OCI-LY7 (cell line): ENCODE results near the gene KRTAP11-1. TPM values are rescaled to one million over a fixed set of nuclear protein-coding genes. Genes with fewer than 3 reads are reported as not detected.

Experiments used
- Bru-seq: library from RNA; stranded (reverse); fragments of 400-500 nt; gene quantifications from one replicate; lab custom pipeline; 2021; lab: Mats Ljungman, UMichigan
- BruChase-seq, 2 experiments: library from RNA; stranded (reverse); fragments of 400-500 nt; gene quantifications; one replicate each; lab custom pipeline; 2021; lab: Mats Ljungman, UMichigan
- BruUV-seq: library from RNA; stranded (reverse); fragments of 400-500 nt; replicated peaks from 2 replicates; lab custom pipeline; 2021; lab: Mats Ljungman, UMichigan
- CTCF ChIA-PET: fragments of 300-600 bp; sonication (Branson Sonifier 250); formaldehyde crosslinking; loops from one replicate; lab custom pipeline; 2022; ENCODE audit warnings: antibody characterized with exemption; ENCODE audit not compliant: unreplicated experiment; lab: Charles Lee
- POLR2A ChIA-PET: fragments of 300-600 bp; sonication (Branson Sonifier 250); formaldehyde crosslinking; loops from one replicate; lab custom pipeline; 2022; ENCODE audit warnings: antibody characterized with exemption; lab: Charles Lee
- DNase-seq: peaks from one replicate; pipeline ENCODE4 v3.0.0-alpha.2; 2015; ENCODE audit warnings: low spot score
- H2AFZ ChIP-seq: fragments of 200-600 bp; sonication (generic), shearing (Covaris generic); 2 replicates; pipeline ENCODE4 v1.6.1; 2014; ENCODE audit warnings: mild to moderate bottlenecking, antibody characterized with exemption, low read length, moderate library complexity
- H3K27ac ChIP-seq: fragments of 200-600 bp; sonication (generic); 2 replicates; pipeline ENCODE4 v1.5.1; 2014; ENCODE audit warnings: mixed run types, low read depth, mild to moderate bottlenecking, moderate library complexity, low read length, inconsistent platforms; ENCODE audit not compliant: poor library complexity, severe bottlenecking
- H3K36me3 ChIP-seq: fragments of 200-600 bp; sonication (generic); 2 replicates; pipeline ENCODE4 v1.6.1; 2014; ENCODE audit warnings: mild to moderate bottlenecking, antibody characterized with exemption, low read length, moderate library complexity, mixed read lengths; ENCODE audit not compliant: insufficient read depth
- H3K4me1 ChIP-seq: fragments of 200-600 bp; sonication (generic); 2 replicates; pipeline ENCODE4 v1.5.1; 2014; ENCODE audit warnings: mild to moderate bottlenecking, low read length; ENCODE audit not compliant: insufficient read depth, poor library complexity, severe bottlenecking
- H3K4me2 ChIP-seq: fragments of 200-600 bp; sonication (generic); 2 replicates; pipeline ENCODE4 v1.6.1; 2014; ENCODE audit warnings: mild to moderate bottlenecking, low read length
- H3K4me3 ChIP-seq: fragments of 200-600 bp; sonication (generic); 2 replicates; pipeline ENCODE4 v1.5.1; 2014; ENCODE audit warnings: mild to moderate bottlenecking, low read depth, low read length; ENCODE audit not compliant: poor library complexity, severe bottlenecking
- H3K79me2 ChIP-seq: fragments of 200-600 bp; sonication (generic); 2 replicates; pipeline ENCODE4 v1.6.1; 2016; ENCODE audit warnings: low read depth, mild to moderate bottlenecking, low read length, moderate library complexity, mixed read lengths; ENCODE audit not compliant: insufficient read depth
- H3K9me2 ChIP-seq: fragments of 200-600 bp; sonication (generic); 2 replicates; pipeline ENCODE4 v1.6.1; 2016; ENCODE audit warnings: mild to moderate bottlenecking, low read length, mixed read lengths; ENCODE audit not compliant: insufficient read depth
- H3K9me3 ChIP-seq: fragments of 200-600 bp; sonication (generic); 2 replicates; pipeline ENCODE4 v1.6.1; 2014; ENCODE audit warnings: mild to moderate bottlenecking, mixed run types, low read length, mixed read lengths
- H4K20me1 ChIP-seq: fragments of 200-600 bp; sonication (generic); 2 replicates; pipeline ENCODE4 v1.6.1; 2014; ENCODE audit warnings: mild to moderate bottlenecking, antibody characterized with exemption, low read length, moderate library complexity, mixed read lengths; ENCODE audit not compliant: insufficient read depth
- EZH2phosphoT487 ChIP-seq: fragments of 200-600 bp; sonication (generic); IDR thresholded peaks from 2 replicates; pipeline ENCODE4 v1.6.1; 2018; ENCODE audit warnings: low read depth, borderline replicate concordance, mild to moderate bottlenecking, mixed run types, antibody characterized with exemption, low read length, moderate library complexity, mixed read lengths
- intact Hi-C: fragments of 100-400 bp; cut with micrococcal nuclease; formaldehyde crosslinking; loops from one replicate; pipeline ENCODE4 v1.10.0; 2022; ENCODE audit not compliant: unreplicated experiment
- long read RNA-seq: library from polyadenylated mRNA; stranded (forward); transcript quantifications from one replicate; pipeline ENCODE4 v2.0.0, GENCODE V29; 2022
- total RNA-seq, 2 experiments: library from RNA; depleted of rRNA in 1 of 2; stranded (reverse); fragments of >200 nt in 1 of 2; shearing (Covaris generic) in 1 of 2; gene quantifications; 2 replicates each; pipeline ENCODE4 v1.2.3, GENCODE V29; 2014 to 2022
- TF ChIP-seq, protein P1 (sequence below): fragments of 200-600 bp; sonication (generic); conservative IDR thresholded peaks from 2 replicates; pipeline ENCODE4 v1.5.1; 2014; ENCODE audit warnings: mild to moderate bottlenecking, antibody characterized with exemption, low read length, moderate library complexity, mixed read lengths

Gene KRTAP11-1
- total RNA-seq (2014; rRNA removed; shearing (Covaris generic)) (not detected in 2 replicates), total RNA-seq (2022) (not detected in 2 replicates), Bru-seq, nascent RNA (not detected), BruChase-seq, experiment 1, labeled RNA remaining after a 6-hour chase (not detected), BruChase-seq, experiment 2, labeled RNA remaining after a 2-hour chase (not detected)
- long read RNA-seq, result 0 reads

DNA sequence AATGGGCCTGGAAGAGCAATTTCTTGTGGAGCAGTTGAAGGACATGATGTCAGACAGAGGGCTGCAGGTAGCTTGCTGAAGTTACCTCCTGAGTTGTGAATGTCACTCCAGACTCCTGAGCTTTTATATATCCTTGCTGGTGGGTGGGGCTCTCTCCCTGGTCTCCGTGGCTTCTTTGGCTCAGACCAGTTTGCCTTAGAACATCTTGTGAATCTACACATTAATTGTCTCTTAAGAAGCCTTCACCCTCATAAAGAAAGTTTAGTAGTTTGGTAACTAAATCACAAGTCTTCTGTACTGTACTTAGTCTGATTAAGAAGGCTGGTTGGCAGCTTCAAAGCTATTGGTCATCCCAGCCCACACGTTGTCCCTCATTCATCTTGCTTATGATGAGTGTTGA is at the start of gene KRTAP11-1:
TSS of gene KRTAP11-1 (minus strand) at position 101 of the 400 bp plus-strand sequence. CDS start at position 45, 56 bp downstream.
- Histone ChIP-seq H3K9me3 (no peaks in the 10 kb centered on the region), H3K36me3 (no peaks in the 10 kb centered on the region), H4K20me1 (no peaks in the 10 kb centered on the region), H3K4me3 (no peak within 1 kb of the TSS), H3K9me2 (no peaks in the 10 kb centered on the region), H2AFZ (no peak within 1 kb of the TSS), H3K4me1 (no peaks in the 10 kb centered on the region), H3K4me2 (no peak within 1 kb of the TSS), H3K27ac (no peak within 1 kb of the TSS), H3K79me2 (no peaks in the 10 kb centered on the region)
- TF ChIP-seq, protein P1, sequence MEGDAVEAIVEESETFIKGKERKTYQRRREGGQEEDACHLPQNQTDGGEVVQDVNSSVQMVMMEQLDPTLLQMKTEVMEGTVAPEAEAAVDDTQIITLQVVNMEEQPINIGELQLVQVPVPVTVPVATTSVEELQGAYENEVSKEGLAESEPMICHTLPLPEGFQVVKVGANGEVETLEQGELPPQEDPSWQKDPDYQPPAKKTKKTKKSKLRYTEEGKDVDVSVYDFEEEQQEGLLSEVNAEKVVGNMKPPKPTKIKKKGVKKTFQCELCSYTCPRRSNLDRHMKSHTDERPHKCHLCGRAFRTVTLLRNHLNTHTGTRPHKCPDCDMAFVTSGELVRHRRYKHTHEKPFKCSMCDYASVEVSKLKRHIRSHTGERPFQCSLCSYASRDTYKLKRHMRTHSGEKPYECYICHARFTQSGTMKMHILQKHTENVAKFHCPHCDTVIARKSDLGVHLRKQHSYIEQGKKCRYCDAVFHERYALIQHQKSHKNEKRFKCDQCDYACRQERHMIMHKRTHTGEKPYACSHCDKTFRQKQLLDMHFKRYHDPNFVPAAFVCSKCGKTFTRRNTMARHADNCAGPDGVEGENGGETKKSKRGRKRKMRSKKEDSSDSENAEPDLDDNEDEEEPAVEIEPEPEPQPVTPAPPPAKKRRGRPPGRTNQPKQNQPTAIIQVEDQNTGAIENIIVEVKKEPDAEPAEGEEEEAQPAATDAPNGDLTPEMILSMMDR, result no peak
- TF ChIP-seq EZH2phosphoT487, result no peak
- BruUV-seq, result no TSS peak
- intact Hi-C loops, result no loop called here
- DNase-seq, result no peak
- POLR2A ChIA-PET, result interaction anchor here (0.5 to 0.6 kb wide), 2 partner anchors 30 to 51 kb away, joined by 3 read pairs; no protein-coding TSS in a partner anchor
- CTCF ChIA-PET, result no interaction called here

DNA sequence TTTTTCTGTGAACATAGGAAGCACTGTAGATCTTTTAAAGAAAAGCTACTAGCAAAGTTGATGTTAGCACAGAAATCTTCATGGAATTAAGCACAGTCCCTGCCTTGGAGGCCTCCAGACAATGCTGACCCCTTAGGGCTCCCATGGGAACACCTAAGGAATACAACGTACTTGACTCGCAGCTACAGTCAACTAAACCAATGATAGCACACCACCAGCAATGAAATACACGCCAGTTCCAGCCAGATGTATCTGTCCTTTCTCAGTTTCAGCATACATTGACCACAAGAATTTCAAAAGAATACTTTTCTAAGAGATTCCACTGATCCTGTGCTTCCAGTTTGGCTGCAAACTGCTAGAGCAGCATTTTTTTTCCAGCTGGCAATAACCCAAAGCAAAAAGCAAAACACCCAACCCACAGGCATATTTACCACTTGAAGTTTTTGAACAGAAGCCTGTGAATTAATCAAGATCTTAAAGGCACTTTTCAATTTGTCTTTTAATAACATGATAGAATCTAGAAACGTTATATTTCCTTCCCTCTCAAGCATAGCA is 42.8 kb upstream of the KRTAP11-1 start:
- H3K27ac ChIP-seq, result no peak overlapping the region
- H4K20me1 ChIP-seq, result no peaks in the 10 kb centered on the region
- H3K4me1 ChIP-seq, result no peaks in the 10 kb centered on the region
- H3K36me3 ChIP-seq, result no peaks in the 10 kb centered on the region
- no peak for DNase-seq
- no peak for TF ChIP-seq EZH2phosphoT487
- TF ChIP-seq, protein P1, result no peak
- no peak overlapping the region for H3K4me2 ChIP-seq
- no peaks in the 10 kb centered on the region for H3K79me2 ChIP-seq
- no peak overlapping the region for H2AFZ ChIP-seq
- ChIA-PET POLR2A (no interaction called here), CTCF (no interaction called here)
- no peaks in the 10 kb centered on the region for H3K9me2 ChIP-seq
- H3K4me3 ChIP-seq, result no peak overlapping the region
- H3K9me3 ChIP-seq, result no peaks in the 10 kb centered on the region
- no TSS peak for BruUV-seq
- intact Hi-C loops, result no loop called here

DNA sequence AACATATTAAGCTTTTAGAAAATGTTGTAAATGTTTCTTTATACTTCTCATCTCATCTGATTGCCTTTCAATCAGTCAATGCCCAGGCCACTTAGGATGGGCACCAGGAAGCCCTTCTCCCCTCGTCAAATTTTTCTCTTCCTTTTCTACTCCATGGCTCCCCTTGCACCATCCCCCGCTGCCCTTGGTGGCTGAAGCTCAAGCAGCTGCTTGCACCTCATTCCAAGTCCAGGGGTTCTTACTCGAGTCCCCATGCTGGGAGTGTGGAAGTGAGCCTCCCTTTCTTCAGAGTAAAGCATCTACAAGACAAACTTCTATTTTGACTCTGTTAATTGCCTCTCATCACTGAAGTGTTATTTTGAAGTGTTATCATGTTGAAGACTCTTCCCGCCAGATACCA is 39.7 kb upstream of the KRTAP11-1 start:
- ChIA-PET POLR2A (no interaction called here), CTCF (no interaction called here)

More for the DNA sequence above, 39.7 kb upstream of the KRTAP11-1 start:
- no peaks in the 10 kb centered on the region for H3K4me1 ChIP-seq
- TF ChIP-seq EZH2phosphoT487, result no peak
- TF ChIP-seq, protein P1, result no peak
- intact Hi-C loops, result no loop called here
- no TSS peak for BruUV-seq
- H3K36me3 ChIP-seq, result no peaks in the 10 kb centered on the region
- no peak for DNase-seq
- no peaks in the 10 kb centered on the region for H4K20me1 ChIP-seq
- H3K4me2 ChIP-seq, result no peak overlapping the region
- no peaks in the 10 kb centered on the region for H3K9me3 ChIP-seq
- no peak overlapping the region for H3K4me3 ChIP-seq
- H2AFZ ChIP-seq, result no peak overlapping the region
- H3K9me2 ChIP-seq, result no peaks in the 10 kb centered on the region
- H3K27ac ChIP-seq, result no peak overlapping the region
- H3K79me2 ChIP-seq, result no peaks in the 10 kb centered on the region
